Fibroblast of lung (primary cell): Measurements from ENCODE around the gene RAP1GAP2.

Experiments used
- CTCF ChIP-seq, 2 donors: IDR thresholded peaks in 1 of 2; conservative IDR thresholded peaks in 1 of 2; 1 replicate in 1 of 2; 2 replicates in 1 of 2; pipeline ENCODE4 v1.5.1; 2011 to 2012; ENCODE audit warnings: low read length in 2 of 2, control low read depth in 1 of 2, inconsistent platforms in 1 of 2, low read depth in 1 of 2, mild to moderate bottlenecking in 1 of 2
- EZH2 ChIP-seq: IDR thresholded peaks from 2 replicates; pipeline ENCODE4 v1.5.1; 2012; ENCODE audit warnings: low read length, control low read depth, mild to moderate bottlenecking; ENCODE audit errors: missing control alignments

GRCh38 chr17:2943981-2944380, 147.7 kb downstream of the RAP1GAP2 start:
- TF ChIP-seq CTCF (conservative IDR thresholded peaks at IDR 0.05 in 1 of 2, IDR thresholded peaks at IDR 0.05 in 1 of 2; ENCODE audit: low read depth in 1 of 2, low read length in 2 of 2) (no peak), EZH2 (no peak)
